Smooth muscle cell of the pulmonary artery (primary cell): Measurements from ENCODE around the gene SPRED1. TPM values are rescaled to one million over a fixed set of nuclear protein-coding genes. Genes with fewer than 3 reads are reported as not detected.

Experiments
- total RNA-seq: library from RNA; depleted of rRNA; stranded (reverse); fragments of >200 nt; gene quantifications from 2 replicates; pipeline ENCODE4 v1.2.3, GENCODE V29; 2014

The SPRED1 gene
- 39.3 and 50.0 TPM in 2 replicates for total RNA-seq

GRCh38 chr15:38252481-38253350, at the start of gene SPRED1:
Gene SPRED1 (plus strand): TSS chr15:38252836. CDS start chr15:38253186, 350 bp downstream.

Other genes with a start within 250 kb of the SPRED1 start
- 6.7 and 7.2 TPM in 2 replicates for gene FAM98B, start 201.3 kb downstream of the SPRED1 start, total RNA-seq